ENCODE results near the gene ZNF594. TPM values are rescaled to one million over a fixed set of nuclear protein-coding genes. Genes with fewer than 3 reads are reported as not detected.
A peak's percentile ranks its signal among the peaks of the same experiment; 100 is the strongest.

The ZNF594 gene
- total and polyA plus RNA-seq, 2 of the 13 experiments (the other 11 are each of a cell fraction or from before 2014, with no cell fraction given), result 2.9 to 9.6 TPM

GRCh38 chr17:5191541-5192417 lies at the start of gene ZNF594 (continued):
- TF ChIP-seq ZNF407 (CRISPR knock-in tag; IDR thresholded peaks at IDR 0.05; ENCODE audit: not compliant biosample characterization), result no peak
- TF ChIP-seq, protein P1, sequence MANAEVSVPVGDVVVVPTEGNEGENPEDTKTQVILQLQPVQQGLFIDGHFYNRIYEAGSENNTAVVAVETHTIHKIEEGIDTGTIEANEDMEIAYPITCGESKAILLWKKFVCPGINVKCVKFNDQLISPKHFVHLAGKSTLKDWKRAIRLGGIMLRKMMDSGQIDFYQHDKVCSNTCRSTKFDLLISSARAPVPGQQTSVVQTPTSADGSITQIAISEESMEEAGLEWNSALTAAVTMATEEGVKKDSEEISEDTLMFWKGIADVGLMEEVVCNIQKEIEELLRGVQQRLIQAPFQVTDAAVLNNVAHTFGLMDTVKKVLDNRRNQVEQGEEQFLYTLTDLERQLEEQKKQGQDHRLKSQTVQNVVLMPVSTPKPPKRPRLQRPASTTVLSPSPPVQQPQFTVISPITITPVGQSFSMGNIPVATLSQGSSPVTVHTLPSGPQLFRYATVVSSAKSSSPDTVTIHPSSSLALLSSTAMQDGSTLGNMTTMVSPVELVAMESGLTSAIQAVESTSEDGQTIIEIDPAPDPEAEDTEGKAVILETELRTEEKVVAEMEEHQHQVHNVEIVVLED (CRISPR knock-in tag; IDR thresholded peaks at IDR 0.05; ENCODE audit: borderline replicate concordance), result peak; percentile 72
- no peak for TF ChIP-seq ZNF674 (CRISPR knock-in tag; IDR thresholded peaks at IDR 0.05; ENCODE audit: low read depth)
- peak; percentile 92 for TF ChIP-seq ETV5 (CRISPR knock-in tag; IDR thresholded peaks at IDR 0.05; ENCODE audit: borderline replicate concordance)
- no peak for TF ChIP-seq JUND (CRISPR knock-in tag; IDR thresholded peaks at IDR 0.05)
- no peak; the same call in 1 of the 2 replicates for TF ChIP-seq ZNF788 (CRISPR knock-in tag; IDR thresholded peaks at IDR 0.05; ENCODE audit: borderline replicate concordance)
- no peak for TF ChIP-seq HMG20A (CRISPR knock-in tag; IDR thresholded peaks at IDR 0.05; ENCODE audit: borderline replicate concordance)
- TF ChIP-seq TARDBP (CRISPR knock-in tag; IDR thresholded peaks at IDR 0.05), result peak; percentile 39; the same call in 1 of the 2 replicates
- TF ChIP-seq RAD51 (IDR thresholded peaks at IDR 0.05; ENCODE audit: borderline replicate concordance), result no peak
- TF ChIP-seq CC2D1A (CRISPR knock-in tag; IDR thresholded peaks at IDR 0.05), result no peak
- TF ChIP-seq TAF15 (IDR thresholded peaks at IDR 0.05; ENCODE audit: low read depth, low read length, poor library complexity, severe bottlenecking), result no peak
- TF ChIP-seq POLR2A (IDR thresholded peaks at IDR 0.05; ENCODE audit: insufficient read depth in 1 of 2, low read depth in 2 of 2, low read length in 2 of 2), result peak; percentile 70 to 74
- no peak for TF ChIP-seq ZBTB8A (CRISPR knock-in tag; IDR thresholded peaks at IDR 0.05; ENCODE audit: borderline replicate concordance, low read depth)
- TF ChIP-seq HNRNPH1 (optimal IDR thresholded peaks at IDR 0.05; ENCODE audit: low read depth, low read length), result no peak
- TF ChIP-seq SMYD3 (CRISPR knock-in tag; IDR thresholded peaks at IDR 0.05), result no peak
- no peak for TF ChIP-seq ZNF180 (CRISPR knock-in tag; IDR thresholded peaks at IDR 0.05; ENCODE audit: borderline replicate concordance, low read depth)
- peak; percentile 86 for TF ChIP-seq NR2C2 (CRISPR knock-in tag; IDR thresholded peaks at IDR 0.05; ENCODE audit: borderline replicate concordance)
- no peak for TF ChIP-seq ONECUT2 (CRISPR knock-in tag; IDR thresholded peaks at IDR 0.05)
